ENCODE data around the gene HOOK1.

The HOOK1 gene

GRCh38 chr1:59814901-59815825, at the start of gene HOOK1:
Gene HOOK1 (plus strand): TSS chr1:59814949. CDS start chr1:59815118, 169 bp downstream.
- DNase-seq (ENCODE audit: low read depth, low spot score): no peak
- H3K4me3 ChIP-seq (ENCODE audit: low read depth, low read length): no peak within 1 kb of the TSS
- ChIA-PET POLR2A (no interaction called here), CTCF (interaction anchor here (0.5 kb wide), 1 partner anchor 110 kb away, joined by 3 read pairs; no protein-coding TSS in a partner anchor)
- no peak for TF ChIP-seq CTCF (IDR thresholded peaks at IDR 0.05; ENCODE audit: insufficient read depth, low read length, missing control alignments)

- POLR2A ChIA-PET: interaction anchor here (1.5 kb wide), 1 partner anchor 27 kb away, joined by 3 read pairs; no protein-coding TSS in a partner anchor
- no peak for TF ChIP-seq CTCF (IDR thresholded peaks at IDR 0.05; ENCODE audit: insufficient read depth, low read length, missing control alignments)
- no peak for DNase-seq (ENCODE audit: low read depth, low spot score)
- no peak overlapping the region for H3K4me3 ChIP-seq (ENCODE audit: low read depth, low read length)
- CTCF ChIA-PET: interaction anchor here (0.7 to 4.6 kb wide), 6 partner anchors 8 to 1250 kb away, joined by 3 to 17 read pairs (median 4); no protein-coding TSS in a partner anchor
These were observed 49.6 kb upstream of the HOOK1 start for GRCh38 chr1:59765011-59765730.

GRCh38 chr1:59766227-59766855, 48.4 kb upstream of the HOOK1 start:
- no peak for DNase-seq (ENCODE audit: low read depth, low spot score)
- H3K4me3 ChIP-seq (ENCODE audit: low read depth, low read length): no peak overlapping the region
- no peak for TF ChIP-seq CTCF (IDR thresholded peaks at IDR 0.05; ENCODE audit: insufficient read depth, low read length, missing control alignments)
- CTCF ChIA-PET: interaction anchor here (0.6 to 4.6 kb wide), 9 partner anchors 9 to 1251 kb away, joined by 3 to 17 read pairs (median 3); no protein-coding TSS in a partner anchor
- POLR2A ChIA-PET: interaction anchor here (1.5 kb wide), 1 partner anchor 28 kb away, joined by 3 read pairs; no protein-coding TSS in a partner anchor

GRCh38 chr1:59767119-59767518, 47.6 kb upstream of the HOOK1 start:
- no peak for DNase-seq (ENCODE audit: low read depth, low spot score)
- CTCF ChIA-PET: interaction anchor here (0.9 to 6.6 kb wide), 4 partner anchors 8 to 1220 kb away, joined by 3 to 39 read pairs (median 12); no protein-coding TSS in a partner anchor
- POLR2A ChIA-PET: interaction anchor here (1.5 kb wide), 1 partner anchor 29 kb away, joined by 3 read pairs; no protein-coding TSS in a partner anchor
- no peak overlapping the region for H3K4me3 ChIP-seq (ENCODE audit: low read depth, low read length)
- TF ChIP-seq CTCF (IDR thresholded peaks at IDR 0.05; ENCODE audit: insufficient read depth, low read length, missing control alignments): no peak

GRCh38 chr1:59768792-59769735, 45.7 kb upstream of the HOOK1 start:
- POLR2A ChIA-PET: no interaction called here
- H3K4me3 ChIP-seq (ENCODE audit: low read depth, low read length): no peak overlapping the region
- CTCF ChIA-PET: interaction anchor here (1.0 to 6.6 kb wide), 2 partner anchors 9 to 18 kb away, joined by 3 to 39 read pairs; no protein-coding TSS in a partner anchor
- no peak for TF ChIP-seq CTCF (IDR thresholded peaks at IDR 0.05; ENCODE audit: insufficient read depth, low read length, missing control alignments)
- no peak for DNase-seq (ENCODE audit: low read depth, low spot score)
